Right lobe of liver (tissue), 4 donors: ENCODE measurements around the gene NMNAT2.

ENCODE experiments used
- POLR2A ChIP-seq: fragments of 450-650 bp; IDR thresholded peaks from one replicate; pipeline ENCODE4 v1.6.1; 2017; ENCODE audit warnings: antibody characterized with exemption, mild to moderate bottlenecking
- TF ChIP-seq, protein P1 (sequence below), 4 donors: fragments of 200-600 bp in 3 of 4; fragments of 450-650 bp in 1 of 4; IDR thresholded peaks; one replicate each; pipeline versions ENCODE4 v1.5.1 to v1.8.0; 2016 to 2022; ENCODE audit warnings: antibody characterized with exemption in 4 of 4, mild to moderate bottlenecking in 2 of 4
- donor health status: DM: no; HTN: no; CAD: no.
- donor health status: DM: no; HTN: no; CAD: no.
- donor health status: DM: no; HTN: yes; CAD: no.

DNA sequence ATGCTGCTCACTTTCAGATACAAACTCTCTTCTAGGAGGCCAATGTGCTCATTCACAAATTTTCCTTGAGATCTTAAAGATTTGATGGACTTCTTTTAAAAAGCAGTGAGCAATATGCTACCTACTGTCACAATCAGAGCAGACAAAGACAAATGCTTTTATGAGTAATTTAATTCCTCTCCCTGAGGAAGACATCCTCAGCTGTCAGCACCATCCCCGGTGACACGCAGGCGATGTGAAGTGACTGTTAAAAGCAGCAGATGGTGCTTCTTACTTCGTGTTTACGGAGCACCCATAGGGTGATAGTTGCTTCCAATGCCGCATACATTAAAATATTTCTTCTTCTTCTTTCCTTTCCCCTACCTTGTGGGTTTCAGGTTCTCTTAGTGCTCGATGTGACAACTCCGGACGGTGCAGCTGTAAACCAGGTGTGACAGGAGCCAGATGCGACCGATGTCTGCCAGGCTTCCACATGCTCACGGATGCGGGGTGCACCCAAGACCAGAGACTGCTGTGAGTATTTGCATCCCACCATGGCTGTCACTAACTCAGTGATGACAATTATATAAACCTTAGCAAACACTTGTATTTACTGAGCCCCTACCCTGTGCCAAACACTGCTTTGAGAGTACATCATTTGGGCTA, 203.0 kb downstream of the NMNAT2 start:
- TF ChIP-seq, protein P1, sequence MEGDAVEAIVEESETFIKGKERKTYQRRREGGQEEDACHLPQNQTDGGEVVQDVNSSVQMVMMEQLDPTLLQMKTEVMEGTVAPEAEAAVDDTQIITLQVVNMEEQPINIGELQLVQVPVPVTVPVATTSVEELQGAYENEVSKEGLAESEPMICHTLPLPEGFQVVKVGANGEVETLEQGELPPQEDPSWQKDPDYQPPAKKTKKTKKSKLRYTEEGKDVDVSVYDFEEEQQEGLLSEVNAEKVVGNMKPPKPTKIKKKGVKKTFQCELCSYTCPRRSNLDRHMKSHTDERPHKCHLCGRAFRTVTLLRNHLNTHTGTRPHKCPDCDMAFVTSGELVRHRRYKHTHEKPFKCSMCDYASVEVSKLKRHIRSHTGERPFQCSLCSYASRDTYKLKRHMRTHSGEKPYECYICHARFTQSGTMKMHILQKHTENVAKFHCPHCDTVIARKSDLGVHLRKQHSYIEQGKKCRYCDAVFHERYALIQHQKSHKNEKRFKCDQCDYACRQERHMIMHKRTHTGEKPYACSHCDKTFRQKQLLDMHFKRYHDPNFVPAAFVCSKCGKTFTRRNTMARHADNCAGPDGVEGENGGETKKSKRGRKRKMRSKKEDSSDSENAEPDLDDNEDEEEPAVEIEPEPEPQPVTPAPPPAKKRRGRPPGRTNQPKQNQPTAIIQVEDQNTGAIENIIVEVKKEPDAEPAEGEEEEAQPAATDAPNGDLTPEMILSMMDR (IDR thresholded peaks at IDR 0.05): no peak
- no peak for TF ChIP-seq POLR2A
